Measurements from ENCODE around the gene AMFR. TPM values are rescaled to one million over a fixed set of nuclear protein-coding genes. Genes with fewer than 3 reads are reported as not detected.

The AMFR gene
- total and polyA plus RNA-seq, 7 experiments from 2014 or later, result 35.7 to 83.3 (median 55.1) TPM

DNA sequence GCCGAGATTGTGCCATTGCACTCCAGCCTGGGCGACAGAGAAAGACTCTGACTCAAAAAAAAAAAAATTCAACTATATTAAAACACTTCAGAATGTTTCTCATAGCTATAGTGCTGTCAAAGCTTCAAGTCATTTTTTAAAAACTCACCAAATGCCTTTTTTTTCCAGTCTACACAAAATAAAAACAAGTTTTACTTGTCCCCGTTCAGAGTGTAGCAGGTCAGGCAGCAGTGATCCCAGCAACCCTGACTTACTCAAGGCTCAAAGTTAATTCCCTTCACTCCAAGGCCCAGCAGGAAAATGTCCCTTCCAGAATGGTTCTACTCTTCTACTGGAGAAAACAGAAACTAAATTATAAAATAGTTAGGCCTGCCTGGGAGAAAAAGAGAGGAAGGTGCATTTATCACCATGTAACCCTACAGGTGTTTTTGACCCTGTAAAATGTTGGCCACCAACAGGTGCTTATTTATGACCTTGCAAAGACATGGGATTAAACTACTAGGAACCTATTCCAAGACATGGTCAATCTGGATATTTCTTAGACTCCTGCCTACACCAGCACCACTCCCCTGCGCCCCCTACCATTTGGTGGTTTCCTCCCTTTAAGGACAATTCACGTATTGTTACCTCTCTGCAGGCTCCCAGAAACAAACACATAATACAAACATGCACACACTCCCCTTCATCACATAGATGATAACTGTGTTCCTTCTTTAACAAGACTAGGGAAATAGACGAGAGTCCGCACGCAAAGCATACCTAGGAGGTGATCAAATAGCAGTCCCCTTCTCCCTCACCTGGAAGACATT is 5.4 kb downstream of the AMFR start:
- peaks cover 6 to 8% of the 10 kb centered on the region in 2 donors for H3K4me1 ChIP-seq (ENCODE audit: control insufficient read depth in 2 of 2, insufficient read depth in 2 of 2, low read length in 2 of 2)
- H3K9me3 ChIP-seq (ENCODE audit: control insufficient read depth in 2 of 3, low read length in 3 of 3), result no peaks in the 10 kb centered on the region
- Mint-ChIP-seq H3K9me3 (no peaks in the 10 kb centered on the region), H3K4me1 (peaks cover 45 to 59% (median 52%) of the 10 kb centered on the region in 7 donors), H3K27ac (peak overlapping the region in 3 of 9 donors; percentile 3 to 63 (median 12)), H3K4me3 (no peak overlapping the region), H3K27me3 (no peaks in the 10 kb centered on the region), H3K36me3 (peaks cover 0 to 11% (median 0%) of the 10 kb centered on the region in 5 donors)
- ATAC-seq, result no peak
- H3K4me3 ChIP-seq (ENCODE audit: low read length), result no peak overlapping the region
- CTCF ChIA-PET, result interaction anchor here (0.6 kb wide), 1 partner anchor 37 kb away, joined by 4 read pairs; no protein-coding TSS in a partner anchor
- no peaks in the 10 kb centered on the region for H3K36me3 ChIP-seq (ENCODE audit: control insufficient read depth in 2 of 3, insufficient read depth in 3 of 3, low read length in 3 of 3)
- no peaks in the 10 kb centered on the region for H3K27me3 ChIP-seq (ENCODE audit: control insufficient read depth in 2 of 2, insufficient read depth in 2 of 2, low read length in 2 of 2)
- POLR2A ChIA-PET, result no interaction called here
- no peak overlapping the region for H3K27ac ChIP-seq (ENCODE audit: low read depth, low read length)
- DNase-seq, result no peak
- intact Hi-C loops (cut with micrococcal nuclease), result loop anchor here (10.0 kb wide), 3 partner anchors 225 to 1315 kb away; partner anchors contain the start of genes GNAO1 (in 1 of the 2) and KATNB1 (in 1 of the 2)

DNA sequence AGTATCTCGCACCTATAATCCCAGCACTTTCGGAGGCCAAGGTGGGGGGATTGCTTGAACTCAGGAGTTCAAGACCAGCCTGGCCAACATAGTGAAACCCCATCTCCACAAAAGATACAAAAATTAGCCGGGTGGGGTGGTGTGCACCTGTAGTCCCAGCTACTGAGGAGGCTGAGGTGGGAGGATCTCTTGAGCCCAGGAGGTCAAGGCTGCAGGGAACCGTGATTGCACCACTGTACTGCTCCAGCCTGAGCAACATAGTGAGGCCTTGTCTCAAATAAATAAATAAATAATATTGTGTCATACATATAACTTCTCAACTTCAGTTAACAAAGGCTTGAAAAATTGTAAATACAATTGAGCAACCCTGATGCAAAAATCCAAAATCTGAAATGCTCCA is 8.2 kb downstream of the AMFR start:
- Histone ChIP-seq H3K36me3 (ENCODE audit: control insufficient read depth in 2 of 3, insufficient read depth in 3 of 3, low read length in 3 of 3) (peaks cover 0 to 11% (median 0%) of the 10 kb centered on the region in 3 experiments), H3K27me3 (ENCODE audit: control insufficient read depth in 2 of 2, insufficient read depth in 2 of 2, low read length in 2 of 2) (no peaks in the 10 kb centered on the region), H3K9me3 (ENCODE audit: control insufficient read depth in 2 of 3, low read length in 3 of 3) (no peaks in the 10 kb centered on the region), H3K4me1 (ENCODE audit: control insufficient read depth in 2 of 2, insufficient read depth in 2 of 2, low read length in 2 of 2) (no peaks in the 10 kb centered on the region), H3K4me3 (ENCODE audit: low read length) (no peak overlapping the region), H3K27ac (ENCODE audit: low read depth, low read length) (no peak overlapping the region)
- ATAC-seq, result no peak
- H3K36me3 Mint-ChIP-seq, result peaks cover 0 to 27% (median 7%) of the 10 kb centered on the region in 5 donors
- DNase-seq, result no peak
- peaks cover 24 to 51% (median 29%) of the 10 kb centered on the region in 7 donors for H3K4me1 Mint-ChIP-seq
- no peaks in the 10 kb centered on the region for H3K27me3 Mint-ChIP-seq
- CTCF ChIA-PET, result no interaction called here
- no peak overlapping the region for H3K27ac Mint-ChIP-seq
- POLR2A ChIA-PET, result interaction anchor here (0.6 kb wide), 1 partner anchor 18 kb away, joined by 3 read pairs; no protein-coding TSS in a partner anchor
- peaks cover 0 to 2% (median 0%) of the 10 kb centered on the region in 11 donors for H3K9me3 Mint-ChIP-seq
- H3K4me3 Mint-ChIP-seq, result no peak overlapping the region
- intact Hi-C loops (cut with micrococcal nuclease), result no loop called here

DNA sequence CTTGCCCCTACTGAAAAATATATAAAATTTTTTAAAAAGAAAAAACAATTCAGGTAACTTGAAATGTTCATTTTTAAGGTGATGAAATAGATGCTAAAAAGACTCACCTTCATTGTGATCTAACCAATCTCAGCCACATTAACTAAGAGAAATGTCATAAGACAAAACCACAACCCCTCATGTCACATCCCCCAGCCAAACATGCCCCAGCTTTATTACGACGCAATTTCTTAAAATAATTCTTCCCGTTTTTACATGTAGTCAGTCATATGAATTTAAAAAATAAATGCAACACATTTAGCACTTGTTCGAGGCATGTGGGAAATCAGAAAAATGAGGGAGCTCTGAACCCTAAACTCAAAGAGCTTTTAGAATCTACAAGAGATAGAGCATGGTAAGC is 9.5 kb downstream of the AMFR start:
- Histone ChIP-seq H3K36me3 (ENCODE audit: control insufficient read depth in 2 of 3, insufficient read depth in 3 of 3, low read length in 3 of 3) (peaks cover 0 to 16% (median 0%) of the 10 kb centered on the region in 3 experiments), H3K4me1 (ENCODE audit: control insufficient read depth in 2 of 2, insufficient read depth in 2 of 2, low read length in 2 of 2) (no peaks in the 10 kb centered on the region), H3K27ac (ENCODE audit: low read depth, low read length) (no peak overlapping the region), H3K27me3 (ENCODE audit: control insufficient read depth in 2 of 2, insufficient read depth in 2 of 2, low read length in 2 of 2) (no peaks in the 10 kb centered on the region), H3K9me3 (ENCODE audit: control insufficient read depth in 2 of 3, low read length in 3 of 3) (no peaks in the 10 kb centered on the region), H3K4me3 (ENCODE audit: low read length) (no peak overlapping the region)
- ATAC-seq, result no peak
- no peak for DNase-seq
- Mint-ChIP-seq H3K4me3 (no peak overlapping the region), H3K27ac (peak overlapping the region in 3 of 9 donors; percentile 3 to 34 (median 10)), H3K27me3 (no peaks in the 10 kb centered on the region), H3K4me1 (peaks cover 16 to 42% (median 21%) of the 10 kb centered on the region in 7 donors), H3K36me3 (peaks cover 0 to 35% (median 12%) of the 10 kb centered on the region in 5 donors), H3K9me3 (peaks cover 0 to 2% (median 0%) of the 10 kb centered on the region in 11 donors)
- POLR2A ChIA-PET, result no interaction called here
- intact Hi-C loops (cut with micrococcal nuclease), result no loop called here
- CTCF ChIA-PET, result interaction anchor here (0.6 kb wide), 1 partner anchor 467 kb away, joined by 3 read pairs; no protein-coding TSS in a partner anchor

DNA sequence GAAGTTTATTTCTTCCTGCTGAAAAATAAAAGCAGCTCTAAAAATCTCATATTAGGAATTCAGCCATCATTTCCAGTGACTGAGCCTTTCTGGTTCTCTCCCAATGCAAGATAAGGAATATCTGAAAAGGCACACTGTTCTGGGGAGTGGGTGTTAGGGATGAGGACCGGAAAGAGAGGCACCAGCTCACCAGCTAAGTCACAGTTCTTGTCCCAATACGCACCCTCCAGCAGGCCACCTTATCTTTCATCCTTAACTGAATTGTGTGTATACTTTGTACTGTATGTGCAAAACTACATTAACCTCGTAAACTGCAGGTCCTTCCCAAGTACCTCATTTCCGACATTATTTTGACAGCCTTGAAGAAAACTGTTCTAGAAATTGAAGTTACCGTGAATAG is 11.0 kb downstream of the AMFR start:
- Histone ChIP-seq H3K36me3 (ENCODE audit: control insufficient read depth in 2 of 3, insufficient read depth in 3 of 3, low read length in 3 of 3) (peaks cover 0 to 20% (median 0%) of the 10 kb centered on the region in 3 experiments), H3K4me1 (ENCODE audit: control insufficient read depth in 2 of 2, insufficient read depth in 2 of 2, low read length in 2 of 2) (no peaks in the 10 kb centered on the region), H3K9me3 (ENCODE audit: control insufficient read depth in 2 of 3, low read length in 3 of 3) (no peaks in the 10 kb centered on the region), H3K27me3 (ENCODE audit: control insufficient read depth in 2 of 2, insufficient read depth in 2 of 2, low read length in 2 of 2) (no peaks in the 10 kb centered on the region), H3K27ac (ENCODE audit: low read depth, low read length) (no peak overlapping the region), H3K4me3 (ENCODE audit: low read length) (no peak overlapping the region)
- peaks cover 0 to 2% (median 0%) of the 10 kb centered on the region in 11 donors for H3K9me3 Mint-ChIP-seq
- no peak overlapping the region for H3K4me3 Mint-ChIP-seq
- no peaks in the 10 kb centered on the region for H3K27me3 Mint-ChIP-seq
- H3K36me3 Mint-ChIP-seq, result peaks cover 3 to 39% (median 12%) of the 10 kb centered on the region in 5 donors
- intact Hi-C loops (cut with micrococcal nuclease), result no loop called here
- H3K4me1 Mint-ChIP-seq, result peaks cover 8 to 32% (median 14%) of the 10 kb centered on the region in 7 donors
- no peak overlapping the region for H3K27ac Mint-ChIP-seq
- no peak for DNase-seq
- POLR2A ChIA-PET, result no interaction called here
- CTCF ChIA-PET, result interaction anchor here (0.9 kb wide), 1 partner anchor 288 kb away, joined by 3 read pairs; no protein-coding TSS in a partner anchor
- no peak for ATAC-seq

DNA sequence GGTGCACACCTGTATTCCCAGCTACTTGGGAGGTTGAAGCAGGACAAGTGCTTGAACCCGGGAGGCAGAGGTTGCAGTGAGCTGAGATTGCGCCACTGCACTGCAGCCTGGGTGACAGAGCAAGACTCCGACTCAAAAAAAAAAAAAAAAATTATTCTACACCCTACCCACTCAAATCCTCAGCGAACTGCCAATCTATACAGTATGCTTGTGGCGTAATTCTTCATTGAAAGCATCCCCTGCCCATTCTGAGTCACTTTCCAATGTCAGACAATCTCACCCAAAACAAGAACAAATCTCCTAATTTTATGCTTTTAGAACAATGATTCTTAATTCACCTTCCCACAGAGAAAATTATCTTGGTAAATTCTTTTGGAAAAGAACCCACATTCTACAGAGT is 12.0 kb downstream of the AMFR start:
- ATAC-seq (no peak), DNase-seq (no peak)
- Mint-ChIP-seq H3K36me3 (peaks cover 10 to 49% (median 13%) of the 10 kb centered on the region in 5 donors), H3K27ac (no peak overlapping the region), H3K9me3 (peaks cover 0 to 2% (median 0%) of the 10 kb centered on the region in 11 donors), H3K27me3 (no peaks in the 10 kb centered on the region), H3K4me1 (peaks cover 8 to 28% (median 14%) of the 10 kb centered on the region in 7 donors), H3K4me3 (no peak overlapping the region)
- POLR2A ChIA-PET, result no interaction called here
- Histone ChIP-seq H3K4me1 (ENCODE audit: control insufficient read depth in 2 of 2, insufficient read depth in 2 of 2, low read length in 2 of 2) (no peaks in the 10 kb centered on the region), H3K9me3 (ENCODE audit: control insufficient read depth in 2 of 3, low read length in 3 of 3) (no peaks in the 10 kb centered on the region), H3K36me3 (ENCODE audit: control insufficient read depth in 2 of 3, insufficient read depth in 3 of 3, low read length in 3 of 3) (peaks cover 2 to 30% (median 6%) of the 10 kb centered on the region in 3 experiments), H3K27me3 (ENCODE audit: control insufficient read depth in 2 of 2, insufficient read depth in 2 of 2, low read length in 2 of 2) (no peaks in the 10 kb centered on the region), H3K4me3 (ENCODE audit: low read length) (no peak overlapping the region), H3K27ac (ENCODE audit: low read depth, low read length) (no peak overlapping the region)
- intact Hi-C loops (cut with micrococcal nuclease), result no loop called here
- CTCF ChIA-PET, result interaction anchor here (0.6 to 0.9 kb wide), 2 partner anchors 145 to 289 kb away, joined by 3 to 4 read pairs; no protein-coding TSS in a partner anchor

DNA sequence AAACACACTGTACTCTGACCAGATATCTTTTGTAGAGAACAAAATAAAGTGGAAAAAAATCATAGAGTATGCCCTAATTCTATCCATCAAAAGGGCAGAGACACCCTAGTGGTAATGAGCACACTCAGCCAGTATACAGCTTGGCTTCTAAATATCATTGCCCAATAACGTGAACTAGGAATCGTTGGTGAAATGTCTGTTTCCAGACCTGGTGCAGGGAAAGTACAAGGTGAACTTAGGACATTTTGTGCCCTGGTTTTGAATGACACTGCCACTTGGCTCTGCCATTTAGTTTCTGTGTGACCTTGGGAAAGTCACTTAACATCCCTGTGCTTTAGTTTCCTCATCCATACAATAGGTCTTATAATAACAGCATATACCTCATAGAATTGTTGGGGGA is 13.7 kb downstream of the AMFR start:
- Mint-ChIP-seq H3K9me3 (peaks cover 0 to 2% (median 0%) of the 10 kb centered on the region in 11 donors), H3K27ac (no peak overlapping the region), H3K4me3 (no peak overlapping the region), H3K4me1 (peaks cover 8 to 28% (median 14%) of the 10 kb centered on the region in 7 donors), H3K27me3 (no peaks in the 10 kb centered on the region), H3K36me3 (peaks cover 10 to 57% (median 20%) of the 10 kb centered on the region in 5 donors)
- ATAC-seq (no peak), DNase-seq (no peak)
- intact Hi-C loops (cut with micrococcal nuclease), result no loop called here
- peaks cover 6 to 39% (median 11%) of the 10 kb centered on the region in 3 experiments for H3K36me3 ChIP-seq (ENCODE audit: control insufficient read depth in 2 of 3, insufficient read depth in 3 of 3, low read length in 3 of 3)
- POLR2A ChIA-PET, result no interaction called here
- H3K9me3 ChIP-seq (ENCODE audit: control insufficient read depth in 2 of 3, low read length in 3 of 3), result no peaks in the 10 kb centered on the region
- H3K4me3 ChIP-seq (ENCODE audit: low read length), result no peak overlapping the region
- H3K27me3 ChIP-seq (ENCODE audit: control insufficient read depth in 2 of 2, insufficient read depth in 2 of 2, low read length in 2 of 2), result no peaks in the 10 kb centered on the region
- H3K4me1 ChIP-seq (ENCODE audit: control insufficient read depth in 2 of 2, insufficient read depth in 2 of 2, low read length in 2 of 2), result no peaks in the 10 kb centered on the region
- CTCF ChIA-PET, result no interaction called here
- H3K27ac ChIP-seq (ENCODE audit: low read depth, low read length), result no peak overlapping the region
